Measurements from ENCODE around the gene DXO. TPM values are rescaled to one million over a fixed set of nuclear protein-coding genes. Genes with fewer than 3 reads are reported as not detected.
"Not testable (repeated sequence)": the region's sequence is repeated elsewhere in the genome, so short reads cannot be mapped to it uniquely, and the experiment has no call there.

Gene DXO
- total and polyA plus RNA-seq, 2 of the 4 experiments (the other 2 are of a cell fraction): 9.3 to 21.4 TPM

DNA sequence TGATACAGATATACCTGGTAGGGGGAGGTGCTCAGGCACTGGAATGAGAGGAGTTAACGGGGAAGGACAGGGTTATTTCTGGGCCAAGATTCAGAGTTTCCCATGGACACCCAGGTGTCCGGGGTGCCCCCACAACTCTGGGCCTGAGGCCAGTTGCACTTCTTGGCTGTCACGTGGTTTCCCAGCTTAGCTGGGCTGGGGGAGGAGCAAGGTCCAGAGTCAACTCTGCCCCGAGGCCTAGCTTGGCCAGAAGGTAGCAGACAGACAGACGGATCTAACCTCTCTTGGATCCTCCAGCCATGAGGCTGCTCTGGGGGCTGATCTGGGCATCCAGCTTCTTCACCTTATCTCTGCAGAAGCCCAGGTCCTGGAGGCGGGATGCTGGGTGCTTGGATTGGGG, 42.6 kb upstream of the DXO start, which contains the start of gene C4B:
TSS of gene C4B (plus strand) at position 249 of the 400 bp plus-strand sequence. CDS start at position 300, 51 bp downstream.
- H2BK120ac ChIP-seq (ENCODE audit: low read depth, low read length); H4K91ac ChIP-seq (ENCODE audit: insufficient read depth, low read depth, low read length); H4K20me1 ChIP-seq (ENCODE audit: insufficient read depth, low read length); H3K27ac ChIP-seq (ENCODE audit: insufficient read depth, low read length); H2AFZ ChIP-seq (replicated peaks; ENCODE audit: low read length, poor library complexity); H2BK5ac ChIP-seq (ENCODE audit: low read depth, low read length, poor library complexity, severe bottlenecking); intact Hi-C loops (cut with micrococcal nuclease); H3K23ac ChIP-seq (ENCODE audit: low read depth, low read length); H2BK20ac ChIP-seq (ENCODE audit: low read depth, low read length); H3K9ac ChIP-seq (ENCODE audit: low read depth, low read length); BruUV-seq (replicated peaks); H3K14ac ChIP-seq (replicated peaks; ENCODE audit: low read depth, low read length); H3K27me3 ChIP-seq (ENCODE audit: control insufficient read depth, insufficient read depth, low read length); H3K4me3 ChIP-seq (ENCODE audit: insufficient read depth, low read depth, low read length); H4K5ac ChIP-seq (ENCODE audit: low read depth, low read length); H3K4ac ChIP-seq (ENCODE audit: low read depth, low read length); in situ Hi-C loops (cut with MboI; ENCODE audit: low sequenced_read_pairs); H3K9me3 ChIP-seq (ENCODE audit: control insufficient read depth, insufficient read depth, low read length); DNase-seq; H3K9me1 ChIP-seq (ENCODE audit: insufficient read depth, low read length); H2AK9ac ChIP-seq (replicated peaks; ENCODE audit: low read depth, low read length, poor library complexity); H2AK5ac ChIP-seq (ENCODE audit: low read depth, low read length); dilution Hi-C loops (cut with HindIII; ENCODE audit: low sequenced_read_pairs, unreplicated experiment); H3K18ac ChIP-seq (ENCODE audit: low read depth, low read length); H3K4me1 ChIP-seq (ENCODE audit: control insufficient read depth, insufficient read depth, low read length); H3K36me3 ChIP-seq (ENCODE audit: control insufficient read depth, insufficient read depth, low read length); H4K8ac ChIP-seq (ENCODE audit: low read depth in 2 of 2, low read length in 2 of 2); CTCF ChIA-PET; H3K79me1 ChIP-seq (ENCODE audit: low read depth in 1 of 2, low read length in 2 of 2); H3K4me2 ChIP-seq (ENCODE audit: low read depth, low read length); H2BK15ac ChIP-seq (ENCODE audit: low read depth, low read length); POLR2A ChIA-PET (ENCODE audit: unreplicated experiment); H3K56ac ChIP-seq (ENCODE audit: extremely low read depth, insufficient read depth, low read length): not testable (repeated sequence)
- no CpG with 5 or more reads among the region's 6 CpGs for WGBS, 2 experiments (ENCODE audit: extremely low coverage in 2 of 2, insufficient read length in 1 of 2)
- peak; percentile 54 for ATAC-seq (ENCODE audit: low read depth)

DNA sequence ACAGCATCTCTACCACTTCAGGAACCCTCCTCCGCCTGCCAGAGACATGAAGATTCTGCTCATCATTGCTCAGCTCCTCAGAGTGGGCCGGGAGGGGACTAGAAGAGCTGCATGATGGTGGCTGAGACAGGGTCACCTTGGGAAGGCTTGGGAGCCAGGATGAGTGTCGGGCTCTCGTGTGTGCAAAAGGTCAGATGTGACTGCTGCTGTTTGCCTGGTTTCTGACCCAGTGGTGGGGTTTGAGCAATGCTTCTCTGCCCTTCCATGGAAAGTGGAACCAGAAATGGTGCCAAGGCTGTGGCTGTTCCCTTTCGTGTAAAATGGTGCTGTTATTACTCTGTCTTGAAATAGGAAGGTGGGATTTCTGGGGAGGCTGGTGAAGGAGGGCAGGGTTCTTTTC, 41.8 kb upstream of the DXO start:
- H3K18ac ChIP-seq (ENCODE audit: low read depth, low read length); H3K36me3 ChIP-seq (ENCODE audit: control insufficient read depth, insufficient read depth, low read length); BruUV-seq (replicated peaks); DNase-seq; H3K9me3 ChIP-seq (ENCODE audit: control insufficient read depth, insufficient read depth, low read length); H3K4ac ChIP-seq (ENCODE audit: low read depth, low read length); dilution Hi-C loops (cut with HindIII; ENCODE audit: low sequenced_read_pairs, unreplicated experiment); H3K23ac ChIP-seq (ENCODE audit: low read depth, low read length); H3K4me2 ChIP-seq (ENCODE audit: low read depth, low read length); H3K79me1 ChIP-seq (ENCODE audit: low read depth in 1 of 2, low read length in 2 of 2); H3K14ac ChIP-seq (replicated peaks; ENCODE audit: low read depth, low read length); in situ Hi-C loops (cut with MboI; ENCODE audit: low sequenced_read_pairs); H2BK15ac ChIP-seq (ENCODE audit: low read depth, low read length); H4K8ac ChIP-seq (ENCODE audit: low read depth in 2 of 2, low read length in 2 of 2); H4K20me1 ChIP-seq (ENCODE audit: insufficient read depth, low read length); H2AK9ac ChIP-seq (replicated peaks; ENCODE audit: low read depth, low read length, poor library complexity); H2BK20ac ChIP-seq (ENCODE audit: low read depth, low read length); H3K9ac ChIP-seq (ENCODE audit: low read depth, low read length); H2AK5ac ChIP-seq (ENCODE audit: low read depth, low read length); H4K5ac ChIP-seq (ENCODE audit: low read depth, low read length); intact Hi-C loops (cut with micrococcal nuclease); H2AFZ ChIP-seq (replicated peaks; ENCODE audit: low read length, poor library complexity); H3K27me3 ChIP-seq (ENCODE audit: control insufficient read depth, insufficient read depth, low read length); ATAC-seq (ENCODE audit: low read depth); H4K91ac ChIP-seq (ENCODE audit: insufficient read depth, low read depth, low read length); H3K4me1 ChIP-seq (ENCODE audit: control insufficient read depth, insufficient read depth, low read length); H2BK5ac ChIP-seq (ENCODE audit: low read depth, low read length, poor library complexity, severe bottlenecking); H3K9me1 ChIP-seq (ENCODE audit: insufficient read depth, low read length); H2BK120ac ChIP-seq (ENCODE audit: low read depth, low read length); H3K27ac ChIP-seq (ENCODE audit: insufficient read depth, low read length); H3K56ac ChIP-seq (ENCODE audit: extremely low read depth, insufficient read depth, low read length); POLR2A ChIA-PET (ENCODE audit: unreplicated experiment); H3K4me3 ChIP-seq (ENCODE audit: insufficient read depth, low read depth, low read length); CTCF ChIA-PET: not testable (repeated sequence)
- no CpG with 5 or more reads among the region's 5 CpGs for whole genome bisulfite sequencing, 2 experiments (ENCODE audit: extremely low coverage in 2 of 2, insufficient read length in 1 of 2)
